GM12874 (cell line): ENCODE measurements around the gene USP34.

ENCODE experiments used
- CTCF ChIP-seq: IDR thresholded peaks from 2 replicates; pipeline ENCODE4 v1.5.1; 2011; ENCODE audit warnings: low read depth, mild to moderate bottlenecking, control low read depth, low read length, moderate library complexity; ENCODE audit not compliant: insufficient read depth

USP34 gene

DNA sequence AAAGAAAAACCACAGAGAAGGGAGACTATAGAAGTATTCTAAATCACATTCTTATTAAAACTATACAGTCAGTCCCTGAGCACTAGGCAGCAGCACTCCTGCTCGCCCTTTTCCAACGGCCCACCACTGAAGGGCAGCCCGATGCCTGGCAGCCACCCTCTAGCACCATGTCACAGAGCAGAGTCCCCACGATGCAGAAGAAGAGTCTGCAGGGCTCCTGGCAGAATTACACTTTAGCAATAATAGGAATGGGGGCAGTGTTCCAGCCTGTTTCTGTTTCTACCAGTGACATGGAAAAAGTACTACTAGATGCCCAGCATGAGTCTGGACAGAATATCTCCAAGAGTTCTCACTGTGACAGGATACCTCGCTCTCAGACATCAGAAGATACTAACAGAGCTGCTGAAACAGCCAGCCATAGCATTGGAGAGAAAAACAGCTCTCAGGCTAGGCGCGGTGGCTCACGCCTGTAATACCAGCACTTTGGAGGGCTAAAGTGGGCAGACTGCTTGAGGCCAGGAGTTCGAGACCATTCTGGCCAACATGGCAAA is 221.3 kb downstream of the USP34 start:
- no peak for TF ChIP-seq CTCF

GRCh38 chr2:61247204-61247812 is 223.6 kb downstream of the USP34 start:
- TF ChIP-seq CTCF: no peak

GRCh38 chr2:61244694-61245093 is 226.2 kb downstream of the USP34 start:
- no peak for TF ChIP-seq CTCF

- TF ChIP-seq CTCF: no peak
Observed at GRCh38 chr2:61241266-61241665, 229.6 kb downstream of the USP34 start.

DNA sequence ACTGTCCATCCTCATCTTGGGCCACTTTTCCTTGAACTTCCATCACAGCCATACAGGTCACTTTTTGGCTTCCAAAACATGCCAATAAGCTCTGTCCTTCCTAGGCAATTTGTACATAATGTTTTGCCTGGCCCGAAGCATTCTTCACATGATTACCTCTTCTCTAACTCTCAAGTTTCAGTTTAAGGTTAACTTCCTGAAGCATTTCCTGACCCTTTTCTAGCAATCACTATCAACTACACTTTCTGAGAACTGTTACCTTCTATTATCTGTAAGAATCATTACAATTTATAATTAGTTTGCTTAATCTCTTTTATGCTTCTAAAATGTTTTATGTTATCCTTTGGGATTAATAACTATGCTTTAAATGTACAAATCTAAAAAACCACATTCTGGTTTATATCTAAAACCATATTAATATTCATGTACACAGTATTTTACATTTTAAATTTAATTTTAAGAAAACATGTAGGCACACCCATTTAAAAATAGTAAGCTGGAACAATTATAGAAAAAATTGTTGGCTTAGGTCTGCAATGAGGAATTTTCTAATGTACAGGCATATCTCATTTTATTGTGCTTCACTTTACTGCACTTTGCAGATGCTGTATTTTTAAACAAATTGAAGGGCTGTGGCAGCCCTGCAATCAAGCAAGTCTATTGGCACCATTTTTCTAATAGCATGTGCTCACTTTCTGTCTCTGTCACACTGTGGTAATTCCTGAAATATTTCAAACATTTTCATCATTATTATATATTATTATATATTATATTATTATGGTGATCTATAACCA is 232.5 kb downstream of the USP34 start:
- no peak for TF ChIP-seq CTCF

DNA sequence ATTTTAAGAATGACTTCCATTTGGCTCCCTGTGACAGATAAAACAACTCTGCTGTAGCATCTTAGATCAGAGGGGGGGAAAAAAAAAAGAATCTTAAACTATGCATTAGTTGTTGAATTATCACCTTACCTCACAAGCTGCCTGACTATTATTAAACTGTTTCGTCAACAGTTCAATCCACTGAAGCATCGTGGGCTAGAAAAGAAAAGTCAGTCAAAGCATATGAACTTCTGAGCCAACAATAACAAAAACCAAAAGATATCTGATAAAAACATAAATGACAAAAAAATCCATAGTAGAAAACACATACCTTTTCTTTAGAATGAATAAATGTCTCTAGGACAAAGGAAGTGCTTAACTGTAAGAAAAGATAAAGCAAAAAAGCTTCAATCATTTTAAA is 235.2 kb downstream of the USP34 start:
- no peak for TF ChIP-seq CTCF

DNA sequence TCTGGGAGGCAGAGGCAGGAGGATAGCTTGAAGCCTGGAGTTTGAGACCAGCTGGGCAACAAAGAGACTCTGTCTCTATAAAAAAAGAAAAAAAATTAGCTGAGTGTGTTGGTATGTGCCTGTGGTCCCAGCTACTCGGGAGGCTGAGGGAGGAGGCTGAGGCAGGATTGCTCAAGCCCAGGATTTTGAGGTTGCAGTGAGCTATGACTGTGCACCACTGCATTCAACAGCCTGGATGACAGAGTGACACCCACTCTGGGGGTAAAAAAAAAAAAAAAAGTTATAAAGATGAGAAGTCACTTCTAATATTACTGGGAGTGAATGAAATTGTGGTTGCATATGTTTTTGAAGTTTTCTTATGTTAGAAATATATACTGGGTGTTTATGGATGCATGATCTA is 237.3 kb downstream of the USP34 start:
- TF ChIP-seq CTCF: no peak
